Mucosa of descending colon (tissue), 3 donors: ENCODE measurements around the gene STXBP6. TPM values are rescaled to one million over a fixed set of nuclear protein-coding genes. Genes with fewer than 3 reads are reported as not detected.

Source experiments
- ATAC-seq: fragments of 200-7000 bp; cut with Tn5 transposase; one replicate; pipeline ENCODE4 v1.9.1; 2020; ENCODE audit warnings: mild to moderate bottlenecking, moderate library complexity
- DNase-seq, 3 donors: peaks; one replicate each; pipeline ENCODE4 v3.0.0-alpha.2; 2020
- H3K36me3 ChIP-seq: fragments of 200-600 bp; one replicate; pipeline ENCODE4 v1.8.0; 2021; ENCODE audit warnings: low read depth, mild to moderate bottlenecking
- H3K4me1 ChIP-seq: fragments of 200-600 bp; one replicate; pipeline ENCODE4 v1.8.0; 2021; ENCODE audit warnings: low read depth, mild to moderate bottlenecking
- H3K4me3 ChIP-seq: fragments of 200-600 bp; one replicate; pipeline ENCODE4 v1.8.0; 2021; ENCODE audit warnings: mild to moderate bottlenecking
- H3K9me3 ChIP-seq: fragments of 200-600 bp; one replicate; pipeline ENCODE4 v1.8.0; 2021; ENCODE audit warnings: mild to moderate bottlenecking
- CTCF ChIP-seq: fragments of 200-600 bp; IDR thresholded peaks from one replicate; pipeline ENCODE4 v1.8.0; 2022; ENCODE audit warnings: antibody characterized with exemption, mild to moderate bottlenecking
- intact Hi-C, 2 donors: fragments of 100-400 bp; cut with DNase I in 1 of 2; cut with micrococcal nuclease in 1 of 2; formaldehyde crosslinking; loops; one replicate each; pipeline versions ENCODE4 v1.11.0 to v1.11.1; 2022; cut with DNase I, micrococcal nuclease
- total RNA-seq, 3 donors: library from RNA; stranded (reverse); fragmentation: NEBNext Ultra II Directional in 2 of 3; extraction: Animal tissue kit (Norgen Biotek cat#: 25700) in 2 of 3; gene quantifications; one replicate each; pipeline versions ENCODE4 v1.2.1 to v1.2.4, GENCODE V29; 2021 to 2023
- donor health status: DM: no; HTN: no; CAD: no; lungs with moderate emphysema.
- donor health status: DM: no; HTN: no; CAD: no.
- donor health status: DM: no; HTN: yes; CAD: no.

STXBP6 gene
- total RNA-seq, 3 donors from 2014 or later = 10.9 to 25.9 (median 19.8) TPM

GRCh38 chr14:24816011-24816928 is 233.7 kb downstream of the STXBP6 start:
- no peaks in the 10 kb centered on the region for H3K9me3 ChIP-seq
- H3K4me1 ChIP-seq = peaks cover 37% of the 10 kb centered on the region
- H3K4me3 ChIP-seq = no peak overlapping the region
- intact Hi-C loops = loop anchor here in 1 of 2 donors (5.0 kb wide), 1 partner anchor 226 kb away; no protein-coding TSS in a partner anchor
- no peak for TF ChIP-seq CTCF
- DNase-seq (peak in 2 of 3 donors; percentile 44 to 60), ATAC-seq (peak; percentile 80)
- no peaks in the 10 kb centered on the region for H3K36me3 ChIP-seq

GRCh38 chr14:24815543-24815942 is 234.4 kb downstream of the STXBP6 start:
- TF ChIP-seq CTCF = no peak
- DNase-seq (no peak), ATAC-seq (no peak)
- Histone ChIP-seq H3K4me1 (peaks cover 37% of the 10 kb centered on the region), H3K9me3 (no peaks in the 10 kb centered on the region), H3K4me3 (no peak overlapping the region), H3K36me3 (no peaks in the 10 kb centered on the region)
- intact Hi-C loops = loop anchor here in 1 of 2 donors (5.0 kb wide), 1 partner anchor 227 kb away; no protein-coding TSS in a partner anchor

GRCh38 chr14:24814944-24815343 is 235.0 kb downstream of the STXBP6 start:
- no peak for TF ChIP-seq CTCF
- DNase-seq (no peak), ATAC-seq (no peak)
- intact Hi-C loops = loop anchor here in 1 of 2 donors (5.0 kb wide), 1 partner anchor 227 kb away; no protein-coding TSS in a partner anchor
- H3K9me3 ChIP-seq = no peaks in the 10 kb centered on the region
- H3K4me1 ChIP-seq = peaks cover 35% of the 10 kb centered on the region
- H3K36me3 ChIP-seq = no peaks in the 10 kb centered on the region
- no peak overlapping the region for H3K4me3 ChIP-seq

- intact Hi-C loops = no loop called here
- no peak for TF ChIP-seq CTCF
- DNase-seq (no peak), ATAC-seq (no peak)
- no peaks in the 10 kb centered on the region for H3K36me3 ChIP-seq
- H3K4me3 ChIP-seq = no peak overlapping the region
- no peaks in the 10 kb centered on the region for H3K9me3 ChIP-seq
- H3K4me1 ChIP-seq = peaks cover 34% of the 10 kb centered on the region
Measured at GRCh38 chr14:24814346-24814745, 235.6 kb downstream of the STXBP6 start.

DNA sequence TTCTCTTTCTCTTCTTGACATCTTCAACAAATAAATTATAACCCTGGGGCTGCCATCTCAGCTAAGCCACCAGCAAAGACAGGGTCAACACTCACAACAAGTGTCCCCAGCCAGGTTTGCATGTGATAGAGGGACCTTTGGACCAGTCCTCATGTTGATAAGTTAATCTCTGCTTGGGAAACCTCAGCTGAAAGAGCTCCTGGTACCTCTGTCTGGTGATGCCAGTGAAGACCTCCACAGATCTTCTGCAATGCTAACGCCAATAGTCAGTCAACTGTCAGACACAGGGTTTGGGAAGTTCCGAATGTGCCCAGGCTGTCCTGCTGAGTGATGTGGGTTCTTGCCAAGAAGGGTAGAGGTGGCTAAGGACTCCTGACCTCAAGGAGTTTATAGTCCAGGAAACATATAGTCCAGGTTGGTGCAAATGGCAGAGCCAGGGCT is 236.1 kb downstream of the STXBP6 start:
- no peak for DNase-seq
- Histone ChIP-seq H3K36me3 (no peaks in the 10 kb centered on the region), H3K4me1 (peaks cover 29% of the 10 kb centered on the region), H3K4me3 (no peak overlapping the region), H3K9me3 (no peaks in the 10 kb centered on the region)
- no peak for TF ChIP-seq CTCF
- no peak for ATAC-seq
- intact Hi-C loops = no loop called here
